Endothelial cell of umbilical vein (primary cell): ENCODE results near the gene COPZ2. TPM values are rescaled to one million over a fixed set of nuclear protein-coding genes. Genes with fewer than 3 reads are reported as not detected.

Experiments
- BruUV-seq: library from RNA; stranded (reverse); fragments of 400-500 nt; replicated peaks from 2 replicates; lab custom pipeline; 2021; lab: Mats Ljungman, UMichigan
- CTCF ChIA-PET: fragments of 300-600, 350-600 bp; sonication (Branson Sonifier 250); formaldehyde crosslinking; loops from one replicate; lab custom pipeline; 2021; ENCODE audit warnings: antibody characterized with exemption, inconsistent platforms; lab: Charles Lee
- POLR2A ChIA-PET: fragments of 300-600, 350-600 bp; sonication (Branson Sonifier 250); formaldehyde crosslinking; loops from one replicate; lab custom pipeline; 2021; ENCODE audit warnings: antibody characterized with exemption, inconsistent platforms; lab: Charles Lee
- DNase-seq: peaks from one replicate; pipeline ENCODE4 v3.0.0-alpha.2; 2011; ENCODE audit warnings: low read depth, low spot score
- FAIRE-seq: peaks from 2 replicates; lab custom pipeline; 2011; peaks lifted over from hg19 to GRCh38; lab: Jason Lieb, UNC
- H2AFZ ChIP-seq: 2 replicates; pipeline ENCODE4 v1.6.0; 2012; ENCODE audit warnings: low read depth, low read length, control low read depth, inconsistent platforms
- H3K27ac ChIP-seq: 2 replicates; pipeline ENCODE4 v1.5.1; 2011; ENCODE audit warnings: low read depth, mild to moderate bottlenecking, control low read depth, low read length, moderate library complexity; ENCODE audit not compliant: insufficient read depth
- H3K27me3 ChIP-seq, 2 experiments: 2 replicates each; pipeline versions ENCODE4 v1.6.0 to v1.6.1; 2011; ENCODE audit warnings: low read length in 2 of 2, mixed read lengths in 1 of 2; ENCODE audit not compliant: control insufficient read depth in 2 of 2, insufficient read depth in 2 of 2
- H3K36me3 ChIP-seq, 2 experiments: 2 replicates in 1 of 2; 3 replicates in 1 of 2; pipeline ENCODE4 v1.5.1; 2011; ENCODE audit warnings: low read length in 2 of 2, mild to moderate bottlenecking in 1 of 2, moderate library complexity in 1 of 2; ENCODE audit not compliant: control insufficient read depth in 2 of 2, insufficient read depth in 2 of 2; ENCODE audit errors: extremely low read depth in 1 of 2
- H3K4me1 ChIP-seq: 3 replicates; pipeline ENCODE4 v1.5.1; 2011; ENCODE audit warnings: mild to moderate bottlenecking, low read length; ENCODE audit not compliant: control insufficient read depth, insufficient read depth; ENCODE audit errors: extremely low read depth
- H3K4me2 ChIP-seq: 2 replicates; pipeline ENCODE4 v1.6.1; 2011; ENCODE audit warnings: low read length, control low read depth, mixed read lengths; ENCODE audit not compliant: insufficient read depth
- H3K4me3 ChIP-seq, 3 experiments: fragments of 200-600 bp in 1 of 3; sonication (generic), shearing (Covaris generic) in 1 of 3; replicated peaks in 1 of 3; 2 replicates each; pipeline ENCODE4 v1.5.1; 2011 to 2016; ENCODE audit warnings: control low read depth in 3 of 3, low read length in 3 of 3, mild to moderate bottlenecking in 2 of 3, inconsistent platforms in 1 of 3, low read depth in 1 of 3, moderate library complexity in 1 of 3; ENCODE audit not compliant: insufficient read depth in 1 of 3
- H3K79me2 ChIP-seq: 2 replicates; pipeline ENCODE4 v1.6.0; 2012; ENCODE audit warnings: low read length, inconsistent platforms; ENCODE audit not compliant: control insufficient read depth, insufficient read depth
- H3K9ac ChIP-seq: replicated peaks from 2 replicates; pipeline ENCODE3; 2011; ENCODE audit warnings: low read length, control low read depth; ENCODE audit not compliant: insufficient read depth; ENCODE audit errors: extremely low read depth
- H3K9me1 ChIP-seq: replicated peaks from 3 replicates; pipeline ENCODE4 v1.6.0; 2011; ENCODE audit warnings: mild to moderate bottlenecking, low read length; ENCODE audit not compliant: control insufficient read depth, insufficient read depth; ENCODE audit errors: extremely low read depth
- H3K9me3 ChIP-seq: replicated peaks from 2 replicates; pipeline ENCODE4 v1.5.1; 2012; ENCODE audit warnings: low read length, inconsistent platforms; ENCODE audit not compliant: control insufficient read depth, insufficient read depth
- H4K20me1 ChIP-seq: replicated peaks from 2 replicates; pipeline ENCODE3; 2011; ENCODE audit warnings: mild to moderate bottlenecking, low read length; ENCODE audit not compliant: control insufficient read depth, insufficient read depth; ENCODE audit errors: extremely low read depth
- EZH2 ChIP-seq: IDR thresholded peaks from 2 replicates; pipeline ENCODE4 v1.6.1; 2012; ENCODE audit warnings: borderline replicate concordance, low read depth, mild to moderate bottlenecking, moderate library complexity, low read length, inconsistent platforms; ENCODE audit not compliant: severe bottlenecking
- FOS ChIP-seq: IDR thresholded peaks from 2 replicates; pipeline ENCODE4 v1.6.1; 2011; ENCODE audit warnings: mild to moderate bottlenecking, low read length, moderate library complexity, borderline replicate concordance; ENCODE audit not compliant: insufficient read depth
- GATA2 ChIP-seq: IDR thresholded peaks from 2 replicates; pipeline ENCODE4 v1.7.0; 2011; ENCODE audit warnings: low read depth, mild to moderate bottlenecking, moderate library complexity, mixed read lengths, low read length; ENCODE audit not compliant: insufficient read length, insufficient read depth
- JUN ChIP-seq: IDR thresholded peaks from 2 replicates; pipeline ENCODE4 v1.6.1; 2011; ENCODE audit warnings: borderline replicate concordance, low read depth; ENCODE audit not compliant: insufficient read length, insufficient read depth
- MAX ChIP-seq: IDR thresholded peaks from 2 replicates; pipeline ENCODE4 v1.6.1; 2011; ENCODE audit not compliant: insufficient read depth, insufficient read length
- MYC ChIP-seq: IDR thresholded peaks from one replicate; pipeline ENCODE4 v1.6.1; 2011; ENCODE audit warnings: mild to moderate bottlenecking, low read depth, low read length
- POLR2A ChIP-seq: IDR thresholded peaks from 2 replicates; pipeline ENCODE4 v1.6.1; 2012; ENCODE audit warnings: low read depth, mild to moderate bottlenecking, control low read depth, low read length
- POLR2AphosphoS5 ChIP-seq: IDR thresholded peaks from 2 replicates; pipeline ENCODE4 v1.6.1; 2012; ENCODE audit warnings: low read depth, mild to moderate bottlenecking, control low read depth, low read length, moderate library complexity; ENCODE audit not compliant: insufficient read depth
- dilution Hi-C: fragments of 300-500 bp; cut with MboI; formaldehyde crosslinking; loops from one replicate; pipeline ENCODE4 v1.15.0; 2019; ENCODE audit warnings: low sequenced_read_pairs; ENCODE audit not compliant: extremely low pct_ligation_motif_present
- intact Hi-C: fragments of 100-400 bp; cut with micrococcal nuclease; formaldehyde crosslinking; loops from one replicate; pipeline ENCODE4 v1.10.0; 2022
- polyA plus RNA-seq, 4 experiments: library from polyadenylated mRNA; depleted of rRNA in 3 of 4; stranded (reverse) in 3 of 4; unstranded in 1 of 4; fragments of >200 nt; gene quantifications; 2 replicates each; pipeline versions ENCODE4 v1.2.1 to v1.2.3, GENCODE V29; 2011 to 2012; ENCODE audit warnings: missing spikeins in 1 of 4
- total RNA-seq: library from RNA; stranded (reverse); gene quantifications from 2 replicates; pipeline ENCODE4 v1.2.3, GENCODE V29; 2021
- TF ChIP-seq, protein P1 (sequence below), 2 donors: IDR thresholded peaks; 1 replicate in 1 of 2; 2 replicates in 1 of 2; pipeline ENCODE4 v1.5.1; 2011; ENCODE audit warnings: low read length in 2 of 2, mild to moderate bottlenecking in 2 of 2, moderate library complexity in 2 of 2, control low read depth in 1 of 2, inconsistent platforms in 1 of 2, low read depth in 1 of 2; ENCODE audit not compliant: insufficient read depth in 1 of 2; ENCODE audit errors: extremely low read depth in 1 of 2

Gene COPZ2
- total and polyA plus RNA-seq, 2 donors (not counting 3 experiments of a cell fraction or from before 2014, with no cell fraction given), result 16.3 to 28.1 TPM

DNA sequence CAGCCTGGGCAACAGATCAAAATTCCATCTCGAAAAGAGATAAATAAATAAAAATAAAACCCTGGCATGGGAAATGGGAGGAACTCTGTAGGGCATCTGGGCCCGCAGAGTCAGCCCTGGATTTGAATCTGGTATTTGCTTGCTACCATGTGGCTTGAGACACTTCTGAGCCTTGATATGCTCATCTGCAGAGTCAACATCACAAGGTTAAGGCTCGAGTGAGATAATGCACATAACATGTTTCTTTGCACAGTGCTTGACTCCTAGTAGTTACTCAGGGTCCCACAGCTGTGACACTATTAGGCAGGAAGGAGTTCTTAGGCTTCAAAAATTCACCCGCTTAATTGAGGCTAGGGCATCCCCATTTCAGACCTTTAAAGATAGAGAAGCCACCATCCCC is 45.4 kb downstream of the COPZ2 start:
- H3K4me3 ChIP-seq, result no peak overlapping the region
- no peaks in the 10 kb centered on the region for H4K20me1 ChIP-seq
- no peaks in the 10 kb centered on the region for H3K9me3 ChIP-seq
- H3K79me2 ChIP-seq, result no peaks in the 10 kb centered on the region
- intact Hi-C loops, result no loop called here
- H3K9ac ChIP-seq, result no peak overlapping the region
- TF ChIP-seq POLR2AphosphoS5 (no peak), MAX (no peak), EZH2 (no peak), JUN (no peak), GATA2 (no peak), FOS (no peak), MYC (no peak), POLR2A (no peak)
- TF ChIP-seq, protein P1, sequence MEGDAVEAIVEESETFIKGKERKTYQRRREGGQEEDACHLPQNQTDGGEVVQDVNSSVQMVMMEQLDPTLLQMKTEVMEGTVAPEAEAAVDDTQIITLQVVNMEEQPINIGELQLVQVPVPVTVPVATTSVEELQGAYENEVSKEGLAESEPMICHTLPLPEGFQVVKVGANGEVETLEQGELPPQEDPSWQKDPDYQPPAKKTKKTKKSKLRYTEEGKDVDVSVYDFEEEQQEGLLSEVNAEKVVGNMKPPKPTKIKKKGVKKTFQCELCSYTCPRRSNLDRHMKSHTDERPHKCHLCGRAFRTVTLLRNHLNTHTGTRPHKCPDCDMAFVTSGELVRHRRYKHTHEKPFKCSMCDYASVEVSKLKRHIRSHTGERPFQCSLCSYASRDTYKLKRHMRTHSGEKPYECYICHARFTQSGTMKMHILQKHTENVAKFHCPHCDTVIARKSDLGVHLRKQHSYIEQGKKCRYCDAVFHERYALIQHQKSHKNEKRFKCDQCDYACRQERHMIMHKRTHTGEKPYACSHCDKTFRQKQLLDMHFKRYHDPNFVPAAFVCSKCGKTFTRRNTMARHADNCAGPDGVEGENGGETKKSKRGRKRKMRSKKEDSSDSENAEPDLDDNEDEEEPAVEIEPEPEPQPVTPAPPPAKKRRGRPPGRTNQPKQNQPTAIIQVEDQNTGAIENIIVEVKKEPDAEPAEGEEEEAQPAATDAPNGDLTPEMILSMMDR (IDR thresholded peaks at IDR 0.05; ENCODE audit: extremely low read depth in 1 of 2, insufficient read depth in 1 of 2, low read depth in 1 of 2, low read length in 2 of 2), result no peak
- no peak for DNase-seq
- H3K9me1 ChIP-seq, result no peaks in the 10 kb centered on the region
- ChIA-PET CTCF (interaction anchor here (4.5 kb wide), 1 partner anchor 26 kb away, joined by 19 read pairs; no protein-coding TSS in a partner anchor), POLR2A (no interaction called here)
- BruUV-seq, result no TSS peak
- no peak overlapping the region for H3K4me2 ChIP-seq
- H3K27me3 ChIP-seq, result no peaks in the 10 kb centered on the region
- H3K27ac ChIP-seq, result no peak overlapping the region
- FAIRE-seq, result peak; percentile 12
- H2AFZ ChIP-seq, result no peak overlapping the region
- H3K4me1 ChIP-seq, result peaks cover 5% of the 10 kb centered on the region
- H3K36me3 ChIP-seq, result no peaks in the 10 kb centered on the region
- dilution Hi-C loops, result no loop called here
